H1 (cell line): Measurements from ENCODE around the gene RIMBP2. TPM values are rescaled to one million over a fixed set of nuclear protein-coding genes. Genes with fewer than 3 reads are reported as not detected.

Source experiments
- CTCF ChIA-PET: fragments of 300-600 bp; sonication (Branson Sonifier 250); formaldehyde crosslinking; loops from one replicate; lab custom pipeline; 2021; ENCODE audit not compliant: partially characterized antibody; lab: Charles Lee
- POLR2A ChIA-PET: fragments of 300-600 bp; sonication (Branson Sonifier 250); formaldehyde crosslinking; loops from one replicate; lab custom pipeline; 2021; ENCODE audit warnings: inconsistent platforms; ENCODE audit not compliant: partially characterized antibody; lab: Charles Lee
- DNase-seq, 2 experiments: peaks; one replicate each; pipeline versions ENCODE4 v3.0.0 to v3.0.0-alpha.2; 2010 to 2022; ENCODE audit warnings: low spot score in 2 of 2, low read depth in 1 of 2, mixed read lengths in 1 of 2
- FAIRE-seq: peaks from 2 replicates; lab custom pipeline; 2011; peaks lifted over from hg19 to GRCh38; lab: Jason Lieb, UNC
- H2AFZ ChIP-seq: 2 replicates; pipeline ENCODE4 v1.8.1; 2012; ENCODE audit warnings: low read length, inconsistent platforms
- H2AK5ac ChIP-seq: 2 replicates; pipeline ENCODE4 v1.6.1; 2013; ENCODE audit warnings: low read depth, low read length
- H2BK120ac ChIP-seq: replicated peaks from 2 replicates; pipeline ENCODE3; 2013; ENCODE audit warnings: low read depth, low read length, inconsistent platforms
- H2BK12ac ChIP-seq: 2 replicates; pipeline ENCODE4 v1.6.1; 2013; ENCODE audit warnings: low read depth, low read length
- H2BK15ac ChIP-seq: 2 replicates; pipeline ENCODE4 v1.6.1; 2013; ENCODE audit warnings: low read length
- H2BK20ac ChIP-seq: 2 replicates; pipeline ENCODE4 v1.6.1; 2013; ENCODE audit warnings: low read length
- H2BK5ac ChIP-seq: 2 replicates; pipeline ENCODE4 v1.6.1; 2013; ENCODE audit warnings: low read depth, low read length
- H3K14ac ChIP-seq: 2 replicates; pipeline ENCODE4 v1.6.1; 2013; ENCODE audit warnings: inconsistent platforms; ENCODE audit not compliant: insufficient read length
- H3K18ac ChIP-seq: 2 replicates; pipeline ENCODE4 v1.6.1; 2013; ENCODE audit warnings: low read length; ENCODE audit errors: extremely low read depth
- H3K23ac ChIP-seq: 2 replicates; pipeline ENCODE4 v1.6.1; 2013; ENCODE audit warnings: inconsistent platforms; ENCODE audit not compliant: insufficient read length
- H3K23me2 ChIP-seq: 2 replicates; pipeline ENCODE4 v1.6.1; 2013; ENCODE audit warnings: low read depth, low read length
- H3K27ac ChIP-seq: 2 replicates; pipeline ENCODE4 v1.6.1; 2011; ENCODE audit warnings: low read depth, low read length, inconsistent platforms
- H3K27me3 ChIP-seq, 4 experiments: replicated peaks in 1 of 4; 1 replicate in 1 of 4; 2 replicates in 3 of 4; pipeline versions ENCODE4 v1.6.1 to v1.8.1; 2011 to 2013; ENCODE audit warnings: low read length in 3 of 4, mild to moderate bottlenecking in 3 of 4, inconsistent platforms in 2 of 4, mixed read lengths in 2 of 4, moderate library complexity in 1 of 4; ENCODE audit not compliant: control insufficient read depth in 3 of 4, insufficient read depth in 3 of 4; ENCODE audit errors: extremely low read depth in 1 of 4
- H3K36me3 ChIP-seq, 4 experiments: 2 replicates each; pipeline versions ENCODE4 v1.6.1 to v1.8.1; 2011 to 2013; ENCODE audit warnings: mild to moderate bottlenecking in 4 of 4, low read length in 3 of 4, moderate library complexity in 2 of 4, control low read depth in 1 of 4, inconsistent platforms in 1 of 4; ENCODE audit not compliant: insufficient read depth in 4 of 4, control insufficient read depth in 2 of 4
- H3K4ac ChIP-seq: replicated peaks from 2 replicates; pipeline ENCODE3; 2013; ENCODE audit warnings: low read length, low read depth, mixed read lengths, inconsistent platforms; ENCODE audit not compliant: insufficient read length
- H3K4me1 ChIP-seq, 4 experiments: replicated peaks in 1 of 4; 1 replicate in 1 of 4; 2 replicates in 3 of 4; pipeline versions ENCODE4 v1.6.1 to v1.8.1; 2011 to 2013; ENCODE audit warnings: low read length in 3 of 4, inconsistent platforms in 2 of 4, mixed read lengths in 1 of 4; ENCODE audit not compliant: insufficient read depth in 4 of 4, control insufficient read depth in 3 of 4
- H3K4me2 ChIP-seq, 2 experiments: 2 replicates each; pipeline versions ENCODE4 v1.6.1 to v1.8.1; 2011 to 2013; ENCODE audit warnings: low read depth in 2 of 2, low read length in 2 of 2, control low read depth in 1 of 2, inconsistent platforms in 1 of 2, mild to moderate bottlenecking in 1 of 2; ENCODE audit not compliant: insufficient read depth in 1 of 2
- H3K4me3 ChIP-seq, 4 experiments: fragments of 200-600, 300-600 bp in 1 of 4; sonication (generic), shearing (Covaris generic), sonication (Bioruptor Twin) in 1 of 4; 2 replicates each; pipeline versions ENCODE4 v1.5.1 to v1.8.1; 2011 to 2016; ENCODE audit warnings: low read length in 4 of 4, low read depth in 3 of 4, control low read depth in 2 of 4, inconsistent platforms in 2 of 4, mild to moderate bottlenecking in 2 of 4, mixed read lengths in 1 of 4, moderate library complexity in 1 of 4; ENCODE audit not compliant: insufficient read depth in 2 of 4; ENCODE audit errors: extremely low read depth in 1 of 4
- H3K56ac ChIP-seq: replicated peaks from 2 replicates; pipeline ENCODE3; 2013; ENCODE audit warnings: low read depth, mild to moderate bottlenecking, mixed read lengths, low read length, inconsistent platforms; ENCODE audit not compliant: insufficient read length
- H3K79me1 ChIP-seq: 2 replicates; pipeline ENCODE4 v1.6.1; 2013; ENCODE audit warnings: low read depth, low read length, control low read depth
- H3K79me2 ChIP-seq, 2 experiments: 2 replicates each; pipeline versions ENCODE4 v1.6.1 to v1.8.1; 2012 to 2013; ENCODE audit warnings: low read length in 2 of 2, mild to moderate bottlenecking in 2 of 2, inconsistent platforms in 1 of 2; ENCODE audit not compliant: insufficient read depth in 2 of 2, control insufficient read depth in 1 of 2
- H3K9ac ChIP-seq, 4 experiments: replicated peaks in 1 of 4; 1 replicate in 1 of 4; 2 replicates in 3 of 4; pipeline versions ENCODE4 v1.6.1 to v1.8.1; 2011 to 2013; ENCODE audit warnings: low read depth in 3 of 4, low read length in 3 of 4, control low read depth in 2 of 4, mild to moderate bottlenecking in 2 of 4, moderate library complexity in 2 of 4, inconsistent platforms in 1 of 4; ENCODE audit errors: extremely low read depth in 1 of 4
- H3K9me3 ChIP-seq, 2 experiments: 2 replicates each; pipeline versions ENCODE4 v1.6.1 to v1.8.1; 2012 to 2013; ENCODE audit warnings: mild to moderate bottlenecking in 2 of 2, moderate library complexity in 2 of 2, control low read depth in 1 of 2, inconsistent platforms in 1 of 2, low read depth in 1 of 2, low read length in 1 of 2, mixed read lengths in 1 of 2; ENCODE audit not compliant: insufficient read depth in 2 of 2
- H4K20me1 ChIP-seq, 2 experiments: replicated peaks in 1 of 2; 2 replicates each; pipeline versions ENCODE3 to v1.8.1; 2011 to 2013; ENCODE audit warnings: inconsistent platforms in 2 of 2, low read length in 2 of 2, mild to moderate bottlenecking in 1 of 2; ENCODE audit not compliant: insufficient read depth in 2 of 2, control insufficient read depth in 1 of 2
- H4K5ac ChIP-seq: 2 replicates; pipeline ENCODE4 v1.6.1; 2013; ENCODE audit warnings: low read length, low read depth, mixed read lengths, inconsistent platforms; ENCODE audit not compliant: insufficient read length
- H4K8ac ChIP-seq: 2 replicates; pipeline ENCODE4 v1.8.0; 2013; ENCODE audit warnings: mild to moderate bottlenecking, moderate library complexity, low read length, inconsistent platforms; ENCODE audit not compliant: insufficient read depth; ENCODE audit errors: extremely low read depth
- H4K91ac ChIP-seq: replicated peaks from 2 replicates; pipeline ENCODE3; 2013; ENCODE audit warnings: low read length, mixed read lengths, inconsistent platforms; ENCODE audit not compliant: insufficient read length
- JUN ChIP-seq: IDR thresholded peaks from 2 replicates; pipeline ENCODE4 v1.6.1; 2011; ENCODE audit warnings: low read depth, mild to moderate bottlenecking, improper control_type of control experiment, low read length
- NRF1 ChIP-seq: IDR thresholded peaks from 2 replicates; pipeline ENCODE4 v1.6.1; 2011; ENCODE audit warnings: mild to moderate bottlenecking, low read depth, low read length, improper control_type of control experiment
- WGBS, 2 experiments: shearing (Covaris generic) in 1 of 2; methylation state at CpG; one replicate each; pipeline versions ENCODE4 v1.1.6 to v1.1.7; 2013 to 2015; ENCODE audit warnings: low lambda C conversion rate in 2 of 2, mixed read lengths in 2 of 2, inconsistent platforms in 1 of 2, low coverage in 1 of 2, missing lambda C conversion rate in 1 of 2; ENCODE audit not compliant: insufficient replicate concordance in 2 of 2, insufficient coverage in 1 of 2, insufficient read length in 1 of 2; ENCODE audit errors: extremely low coverage in 1 of 2, missing lambda C conversion rate in 1 of 2; 5-methylcytosine and 5-hydroxymethylcytosine counted together
- polyA plus RNA-seq, 7 experiments: library from polyadenylated mRNA; depleted of rRNA in 3 of 7; stranded (reverse) in 5 of 7; unstranded in 2 of 7; fragments of >200 nt in 5 of 7; fragments of 200-250 nt in 2 of 7; gene quantifications; 1 replicate in 5 of 7; 2 replicates in 1 of 7; 4 replicates in 1 of 7; pipeline versions ENCODE4 v1.2.1 to v1.2.3, GENCODE V29; 2011 to 2013; ENCODE audit warnings: missing spikeins in 2 of 7, mixed read lengths in 2 of 7
- total RNA-seq: library from RNA; stranded (reverse); fragmentation: NEBNext Ultra II Directional; extraction: Animal tissue kit (Norgen Biotek cat#: 25700); gene quantifications from 2 replicates; pipeline ENCODE4 v1.2.1, GENCODE V29; 2021

RIMBP2 gene
- total and polyA plus RNA-seq, 2 of the 8 experiments (the other 6 are each of a cell fraction or from before 2014, with no cell fraction given) = 0.18 to 0.65 TPM

DNA sequence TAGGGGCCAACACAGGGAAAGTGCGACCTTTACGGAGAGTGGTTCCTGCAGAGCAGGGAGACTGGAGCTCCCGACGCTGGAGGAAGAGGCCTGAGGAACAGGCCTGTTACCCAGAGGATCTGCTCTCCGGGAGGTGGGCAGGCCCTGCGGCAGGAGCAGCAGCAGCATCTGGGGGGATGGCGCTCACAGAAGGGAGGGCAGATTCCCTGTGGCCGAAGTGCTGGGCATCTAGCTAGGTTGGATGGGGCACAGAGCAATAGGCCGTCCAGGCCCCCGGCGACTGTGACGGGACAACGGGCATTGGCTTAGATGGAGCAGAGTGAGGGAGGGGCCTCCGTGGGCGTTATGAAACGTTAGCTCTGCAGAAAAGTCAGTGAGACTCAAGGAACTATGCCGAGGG is 242.8 kb downstream of the RIMBP2 start:
- H2BK5ac ChIP-seq = no peak overlapping the region
- no peaks in the 10 kb centered on the region for H3K9me3 ChIP-seq
- no peak overlapping the region for H4K5ac ChIP-seq
- no peak overlapping the region for H3K14ac ChIP-seq
- no peak overlapping the region for H2AK5ac ChIP-seq
- H3K4me1 ChIP-seq = no peaks in the 10 kb centered on the region
- no peak for DNase-seq
- no peak overlapping the region for H3K4me3 ChIP-seq
- H3K9ac ChIP-seq = no peak overlapping the region
- H2AFZ ChIP-seq = no peak overlapping the region
- no peak overlapping the region for H2BK12ac ChIP-seq
- H3K56ac ChIP-seq = no peak overlapping the region
- H4K91ac ChIP-seq = no peak overlapping the region
- ChIA-PET CTCF (interaction anchor here (0.9 to 1.7 kb wide), 4 partner anchors 9 to 275 kb away, joined by 3 to 6 read pairs (median 4); no protein-coding TSS in a partner anchor), POLR2A (no interaction called here)
- H3K79me2 ChIP-seq = no peaks in the 10 kb centered on the region
- H3K23ac ChIP-seq = no peak overlapping the region
- H3K79me1 ChIP-seq = no peaks in the 10 kb centered on the region
- H2BK15ac ChIP-seq = no peak overlapping the region
- H3K18ac ChIP-seq = no peak overlapping the region
- H4K20me1 ChIP-seq = no peaks in the 10 kb centered on the region
- H3K4me2 ChIP-seq = no peak overlapping the region
- TF ChIP-seq JUN = no peak
- no peak for TF ChIP-seq NRF1
- no peak overlapping the region for H2BK120ac ChIP-seq
- no peaks in the 10 kb centered on the region for H3K36me3 ChIP-seq
- no peaks in the 10 kb centered on the region for H3K23me2 ChIP-seq
- no peak overlapping the region for H2BK20ac ChIP-seq
- WGBS, 2 experiments = 82% methylated on average over 17 of the region's 17 CpGs; no CpG with 5 or more reads in 1 of the 2 experiments
- H3K4ac ChIP-seq = no peak overlapping the region
- H4K8ac ChIP-seq = no peak overlapping the region
- H3K27ac ChIP-seq = no peak overlapping the region
- no peak for FAIRE-seq
- peaks cover 0 to 2% (median 0%) of the 10 kb centered on the region in 4 experiments; a peak in 1 of 7 replicates for H3K27me3 ChIP-seq
